GM12875 (cell line): ENCODE measurements around the gene HERC5.
"Not testable (repeated sequence)": the region's sequence is repeated elsewhere in the genome, so short reads cannot be mapped to it uniquely, and the experiment has no call there.

Experiments used
- H3K4me3 ChIP-seq: one replicate; pipeline ENCODE4 v1.5.1; 2011; ENCODE audit warnings: low read depth, low read length, control low read depth
- CTCF ChIP-seq: IDR thresholded peaks from 2 replicates; pipeline ENCODE4 v1.5.1; 2011; ENCODE audit warnings: low read depth, mild to moderate bottlenecking, control low read depth, inconsistent platforms, low read length, moderate library complexity, borderline replicate concordance; ENCODE audit not compliant: insufficient read depth

HERC5 gene

DNA sequence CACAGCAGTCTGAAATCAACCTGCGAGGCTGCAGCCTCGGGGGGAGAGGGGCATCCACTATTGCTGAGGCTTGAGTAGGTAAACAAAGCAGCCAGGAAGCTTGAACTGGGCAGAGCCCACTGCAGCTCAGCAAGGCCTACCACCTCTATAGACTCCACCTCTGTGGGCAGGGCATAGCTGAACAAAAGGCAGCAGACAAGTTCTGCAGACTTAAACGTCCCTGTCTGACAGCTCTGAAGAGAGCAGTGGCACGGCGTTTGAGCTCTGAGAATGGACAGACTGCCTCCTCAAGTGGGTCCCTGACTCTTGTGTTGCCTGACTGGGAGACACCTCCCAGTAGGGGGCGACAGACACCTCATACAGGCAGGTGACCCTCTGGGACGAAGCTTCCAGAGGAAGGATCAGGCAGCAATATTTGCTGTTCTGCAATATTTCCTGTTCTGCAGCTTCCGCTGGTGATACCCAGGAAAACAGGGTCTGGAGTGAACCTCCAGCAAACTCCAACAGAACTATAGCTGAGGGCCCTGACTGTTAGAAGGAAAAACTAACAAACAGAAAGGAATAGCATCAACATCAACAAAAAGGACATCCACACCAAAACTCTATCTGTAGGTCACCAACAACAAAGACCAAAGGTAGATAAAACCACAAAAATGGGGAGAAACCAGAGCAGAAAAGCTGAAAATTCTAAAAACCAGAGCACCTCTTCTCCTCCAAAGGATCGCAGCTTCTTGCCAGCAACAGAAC, 82.6 kb downstream of the HERC5 start:
- H3K4me3 ChIP-seq = not testable (repeated sequence)
- peak; percentile 69 for TF ChIP-seq CTCF

GRCh38 chr4:88549815-88550214, 92.9 kb downstream of the HERC5 start:
- H3K4me3 ChIP-seq = no peak overlapping the region
- TF ChIP-seq CTCF = no peak
